KMS-11 (cell line): ENCODE measurements around the gene MICAL3.

Experiments used
- H2AFZ ChIP-seq: fragments of 200-600 bp; sonication (generic); 2 replicates; pipeline ENCODE4 v1.6.1; 2016; ENCODE audit warnings: antibody characterized with exemption, mixed run types, low read depth
- H3K27ac ChIP-seq: fragments of 200-600 bp; sonication (generic); 2 replicates; pipeline ENCODE4 v1.6.1; 2016; ENCODE audit warnings: mild to moderate bottlenecking, mixed run types
- H3K27me3 ChIP-seq: fragments of 200-600 bp; sonication (generic); 2 replicates; pipeline ENCODE4 v1.6.1; 2017; ENCODE audit warnings: mild to moderate bottlenecking, low read depth, mixed run types, moderate library complexity; ENCODE audit not compliant: insufficient read depth
- H3K36me3 ChIP-seq: fragments of 200-600 bp; sonication (generic); 2 replicates; pipeline ENCODE4 v1.6.1; 2017; ENCODE audit warnings: mild to moderate bottlenecking, mixed run types; ENCODE audit not compliant: insufficient read depth
- H3K4me1 ChIP-seq: fragments of 200-600 bp; sonication (generic); 2 replicates; pipeline ENCODE4 v1.6.1; 2016; ENCODE audit warnings: mild to moderate bottlenecking, low read depth, mixed run types; ENCODE audit not compliant: poor library complexity, severe bottlenecking
- H3K4me2 ChIP-seq: fragments of 200-600 bp; sonication (generic); 2 replicates; pipeline ENCODE4 v1.7.0; 2016; ENCODE audit warnings: mild to moderate bottlenecking, mixed run types
- H3K4me3 ChIP-seq: fragments of 200-600 bp; sonication (generic); IDR thresholded peaks from 2 replicates; pipeline ENCODE4 v1.6.1; 2017; ENCODE audit warnings: low read depth, low read length, mixed read lengths; ENCODE audit not compliant: insufficient read depth
- H3K79me2 ChIP-seq: fragments of 200-600 bp; sonication (generic); 2 replicates; pipeline ENCODE4 v1.6.1; 2016; ENCODE audit warnings: low read depth, mixed run types; ENCODE audit not compliant: insufficient read depth
- H3K9ac ChIP-seq: fragments of 200-600 bp; sonication (generic); 2 replicates; pipeline ENCODE4 v1.6.1; 2016; ENCODE audit warnings: mild to moderate bottlenecking, mixed run types
- H4K20me1 ChIP-seq: fragments of 200-600 bp; sonication (generic); 2 replicates; pipeline ENCODE4 v1.6.1; 2016; ENCODE audit warnings: mild to moderate bottlenecking, mixed run types; ENCODE audit not compliant: insufficient read depth
- TF ChIP-seq, protein P1 (sequence below): fragments of 200-600 bp; sonication (generic); conservative IDR thresholded peaks from 2 replicates; pipeline ENCODE4 v1.6.1; 2017; ENCODE audit warnings: low read depth, mild to moderate bottlenecking, antibody characterized with exemption, low read length, moderate library complexity, mixed read lengths

The MICAL3 gene

DNA sequence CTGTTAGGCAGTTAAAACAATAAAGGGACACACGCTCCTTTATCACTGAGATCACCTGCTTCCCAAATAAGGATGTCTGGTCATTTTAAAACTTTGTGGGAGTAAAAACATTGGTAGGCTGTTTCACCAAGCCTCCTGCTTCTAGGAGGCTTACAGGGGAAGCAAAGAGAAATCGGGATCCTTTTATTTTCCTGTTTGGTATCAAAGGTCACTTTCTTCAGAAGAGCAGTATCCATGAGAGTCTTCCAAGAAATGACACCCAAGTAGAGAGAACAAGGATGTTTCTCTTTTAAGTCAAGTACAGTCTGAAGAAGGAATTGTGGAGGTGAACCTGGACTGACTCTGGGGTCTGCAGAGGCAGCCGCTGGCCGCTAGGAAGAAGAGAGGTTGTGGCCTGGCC, 213.2 kb downstream of the MICAL3 start:
- Histone ChIP-seq H3K79me2 (no peaks in the 10 kb centered on the region), H3K9ac (no peak overlapping the region), H3K4me2 (no peak overlapping the region), H2AFZ (no peak overlapping the region), H3K4me1 (no peaks in the 10 kb centered on the region), H3K4me3 (no peak overlapping the region), H3K27me3 (no peaks in the 10 kb centered on the region), H3K27ac (no peak overlapping the region), H3K36me3 (peaks cover 4% of the 10 kb centered on the region; the same call in 1 of the 2 replicates), H4K20me1 (no peaks in the 10 kb centered on the region)
- TF ChIP-seq, protein P1, sequence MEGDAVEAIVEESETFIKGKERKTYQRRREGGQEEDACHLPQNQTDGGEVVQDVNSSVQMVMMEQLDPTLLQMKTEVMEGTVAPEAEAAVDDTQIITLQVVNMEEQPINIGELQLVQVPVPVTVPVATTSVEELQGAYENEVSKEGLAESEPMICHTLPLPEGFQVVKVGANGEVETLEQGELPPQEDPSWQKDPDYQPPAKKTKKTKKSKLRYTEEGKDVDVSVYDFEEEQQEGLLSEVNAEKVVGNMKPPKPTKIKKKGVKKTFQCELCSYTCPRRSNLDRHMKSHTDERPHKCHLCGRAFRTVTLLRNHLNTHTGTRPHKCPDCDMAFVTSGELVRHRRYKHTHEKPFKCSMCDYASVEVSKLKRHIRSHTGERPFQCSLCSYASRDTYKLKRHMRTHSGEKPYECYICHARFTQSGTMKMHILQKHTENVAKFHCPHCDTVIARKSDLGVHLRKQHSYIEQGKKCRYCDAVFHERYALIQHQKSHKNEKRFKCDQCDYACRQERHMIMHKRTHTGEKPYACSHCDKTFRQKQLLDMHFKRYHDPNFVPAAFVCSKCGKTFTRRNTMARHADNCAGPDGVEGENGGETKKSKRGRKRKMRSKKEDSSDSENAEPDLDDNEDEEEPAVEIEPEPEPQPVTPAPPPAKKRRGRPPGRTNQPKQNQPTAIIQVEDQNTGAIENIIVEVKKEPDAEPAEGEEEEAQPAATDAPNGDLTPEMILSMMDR, result no peak

DNA sequence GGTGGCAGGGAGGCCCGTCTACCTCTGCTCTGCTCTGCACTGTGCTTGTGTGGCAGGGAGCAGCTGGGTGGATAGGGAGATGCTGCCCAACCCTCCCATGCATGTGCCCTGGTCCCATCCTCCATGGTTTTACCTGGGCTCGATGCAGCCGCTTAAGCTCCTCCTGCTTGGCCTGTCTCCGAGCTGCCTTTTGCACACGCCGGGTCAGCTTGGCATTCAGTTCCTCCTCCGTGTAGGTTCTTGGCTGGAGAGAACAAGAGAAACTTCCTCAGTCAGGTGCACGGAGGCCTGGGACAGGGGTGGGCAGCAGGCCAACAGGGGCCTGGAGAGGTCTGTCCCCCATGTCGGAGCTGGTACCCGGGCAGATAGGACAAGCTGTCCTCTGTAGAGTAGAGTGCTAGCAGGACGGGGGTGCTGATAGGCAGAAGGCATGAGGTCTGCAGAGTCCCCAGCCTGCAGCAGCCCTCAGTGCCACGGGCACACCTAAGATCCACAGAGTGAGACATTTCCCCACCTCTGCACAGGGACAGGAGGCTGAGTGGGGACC, 213.7 kb downstream of the MICAL3 start:
- peaks cover 4% of the 10 kb centered on the region; the same call in 1 of the 2 replicates for H3K36me3 ChIP-seq
- H3K9ac ChIP-seq, result no peak overlapping the region
- no peak overlapping the region for H3K27ac ChIP-seq
- no peaks in the 10 kb centered on the region for H3K79me2 ChIP-seq
- H3K27me3 ChIP-seq, result no peaks in the 10 kb centered on the region
- TF ChIP-seq, protein P1, result no peak
- no peaks in the 10 kb centered on the region for H3K4me1 ChIP-seq
- no peaks in the 10 kb centered on the region for H4K20me1 ChIP-seq
- H3K4me2 ChIP-seq, result no peak overlapping the region
- no peak overlapping the region for H3K4me3 ChIP-seq
- no peak overlapping the region for H2AFZ ChIP-seq

DNA sequence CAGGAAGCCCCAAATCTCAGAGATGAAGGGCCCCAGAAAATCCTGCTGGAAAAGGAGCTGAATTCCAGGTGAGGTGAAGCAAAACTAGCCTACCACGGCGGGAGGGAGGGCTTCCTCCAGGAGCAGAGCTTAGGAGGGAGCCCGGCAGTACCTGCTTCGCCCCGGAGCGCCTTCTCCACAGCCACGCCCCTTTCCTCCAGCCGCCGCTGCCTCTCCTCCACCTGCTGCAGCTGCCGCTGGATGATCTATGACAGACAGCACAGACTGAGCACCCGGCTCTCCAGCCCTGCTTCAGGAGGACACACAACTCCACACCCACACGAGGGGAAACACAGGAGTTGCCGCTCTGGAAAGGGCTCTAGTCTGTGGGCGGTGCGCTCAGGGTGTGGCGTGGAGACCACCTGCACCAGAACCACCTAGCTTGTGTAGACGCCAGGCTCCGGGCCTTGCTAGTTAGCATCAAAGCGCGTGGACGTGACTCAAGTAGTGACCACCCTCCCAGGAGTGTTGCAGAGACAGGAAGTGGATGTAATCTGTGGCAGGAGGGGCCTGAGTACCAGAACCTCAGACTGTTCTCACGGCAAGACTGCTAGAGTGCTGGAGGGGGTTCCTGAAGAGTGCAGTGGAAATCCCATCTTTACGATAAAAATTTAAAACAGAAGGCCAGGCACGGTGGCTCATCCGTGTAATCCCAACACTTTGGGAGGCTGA, 215.5 kb downstream of the MICAL3 start:
- Histone ChIP-seq H3K27me3 (no peaks in the 10 kb centered on the region), H3K4me1 (peaks cover 6% of the 10 kb centered on the region), H3K4me3 (no peak overlapping the region), H3K27ac (no peak overlapping the region), H3K36me3 (peaks cover 4% of the 10 kb centered on the region; the same call in 1 of the 2 replicates), H3K9ac (no peak overlapping the region), H3K79me2 (no peaks in the 10 kb centered on the region), H4K20me1 (no peaks in the 10 kb centered on the region), H2AFZ (no peak overlapping the region), H3K4me2 (no peak overlapping the region)
- TF ChIP-seq, protein P1, result no peak

DNA sequence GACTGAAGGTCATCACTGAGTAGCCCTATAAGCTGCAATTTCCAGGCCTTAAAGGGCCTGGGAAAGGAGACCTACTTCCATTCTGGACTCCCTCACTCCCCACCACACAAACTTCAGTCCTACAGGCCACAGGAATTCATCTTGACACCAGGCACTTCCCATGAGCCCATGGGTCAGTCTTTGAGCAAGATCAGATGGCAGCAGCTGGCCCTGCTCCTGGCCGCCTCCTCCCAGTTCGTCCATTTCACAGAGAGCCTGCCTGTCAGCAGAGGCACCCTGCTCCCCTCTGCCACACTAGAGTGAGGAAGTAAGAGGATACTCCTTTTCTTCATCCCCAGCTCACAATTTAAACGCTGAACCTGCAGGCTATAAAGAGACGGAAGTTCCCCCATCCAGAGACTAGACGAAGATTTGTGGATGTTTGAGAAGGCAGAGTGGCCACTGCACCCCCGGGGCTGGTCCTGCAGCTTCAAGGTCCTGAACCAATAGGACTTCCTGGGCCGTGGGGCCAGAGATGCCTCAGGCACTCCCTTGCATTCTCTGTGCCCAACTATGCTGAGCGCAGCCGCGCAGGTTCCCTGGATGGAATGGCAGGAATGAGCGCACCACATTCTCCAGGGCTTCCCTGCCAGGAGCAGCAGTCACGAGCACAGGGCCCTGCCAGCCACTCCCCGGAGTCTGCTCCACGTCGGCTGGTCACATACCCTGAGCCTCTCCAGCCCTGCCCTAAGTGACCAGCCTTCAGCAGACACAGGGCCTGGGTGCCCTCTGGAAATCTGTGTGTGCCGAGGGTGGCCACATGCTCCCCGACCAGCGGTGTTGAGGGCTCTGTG, 216.6 kb downstream of the MICAL3 start:
- no peak overlapping the region for H3K9ac ChIP-seq
- no peak overlapping the region for H3K4me2 ChIP-seq
- H3K79me2 ChIP-seq, result no peaks in the 10 kb centered on the region
- H3K4me1 ChIP-seq, result peaks cover 6% of the 10 kb centered on the region
- H2AFZ ChIP-seq, result no peak overlapping the region
- TF ChIP-seq, protein P1, result no peak
- H3K4me3 ChIP-seq, result no peak overlapping the region
- H3K27ac ChIP-seq, result no peak overlapping the region
- H3K36me3 ChIP-seq, result peaks cover 4% of the 10 kb centered on the region; the same call in 1 of the 2 replicates
- H4K20me1 ChIP-seq, result no peaks in the 10 kb centered on the region
- H3K27me3 ChIP-seq, result no peaks in the 10 kb centered on the region
